Mesothelial cell of epicardium (in vitro differentiated cells): ENCODE results near the gene UNC5B. TPM values are rescaled to one million over a fixed set of nuclear protein-coding genes. Genes with fewer than 3 reads are reported as not detected.

Experiments
- DNase-seq, 2 experiments: peaks; one replicate each; pipeline ENCODE4 v3.0.0; 2021; ENCODE audit warnings: low spot score in 2 of 2; ENCODE audit not compliant: unreplicated experiment in 2 of 2
- H3K27ac Mint-ChIP-seq: 2 replicates; pipeline ENCODE4 v1.8.0; 2021; ENCODE audit warnings: mixed read lengths
- H3K27me3 Mint-ChIP-seq: 2 replicates; pipeline ENCODE4 v1.8.0; 2021; ENCODE audit warnings: low read depth, mixed read lengths
- H3K36me3 Mint-ChIP-seq: 2 replicates; pipeline ENCODE4 v1.8.0; 2021; ENCODE audit warnings: mixed read lengths
- H3K4me1 Mint-ChIP-seq: 2 replicates; pipeline ENCODE4 v1.8.0; 2021; ENCODE audit warnings: mixed read lengths
- H3K4me3 Mint-ChIP-seq: 2 replicates; pipeline ENCODE4 v1.8.0; 2021; ENCODE audit warnings: mild to moderate bottlenecking, moderate library complexity, mixed read lengths
- H3K9me3 Mint-ChIP-seq: 2 replicates; pipeline ENCODE4 v1.8.0; 2021; ENCODE audit warnings: mixed read lengths
- total RNA-seq: library from RNA; stranded (reverse); gene quantifications from 3 replicates; pipeline ENCODE4 v1.2.1, GENCODE V29; 2021
- TF ChIP-seq, protein P1 (sequence below): fragments of 200-600 bp; sonication (generic); IDR thresholded peaks from one replicate; pipeline ENCODE4 v1.5.0; 2021; ENCODE audit warnings: antibody characterized with exemption; ENCODE audit not compliant: unreplicated experiment

Gene UNC5B
- total RNA-seq, 1 donor from 2014 or later = 91.5 TPM

DNA sequence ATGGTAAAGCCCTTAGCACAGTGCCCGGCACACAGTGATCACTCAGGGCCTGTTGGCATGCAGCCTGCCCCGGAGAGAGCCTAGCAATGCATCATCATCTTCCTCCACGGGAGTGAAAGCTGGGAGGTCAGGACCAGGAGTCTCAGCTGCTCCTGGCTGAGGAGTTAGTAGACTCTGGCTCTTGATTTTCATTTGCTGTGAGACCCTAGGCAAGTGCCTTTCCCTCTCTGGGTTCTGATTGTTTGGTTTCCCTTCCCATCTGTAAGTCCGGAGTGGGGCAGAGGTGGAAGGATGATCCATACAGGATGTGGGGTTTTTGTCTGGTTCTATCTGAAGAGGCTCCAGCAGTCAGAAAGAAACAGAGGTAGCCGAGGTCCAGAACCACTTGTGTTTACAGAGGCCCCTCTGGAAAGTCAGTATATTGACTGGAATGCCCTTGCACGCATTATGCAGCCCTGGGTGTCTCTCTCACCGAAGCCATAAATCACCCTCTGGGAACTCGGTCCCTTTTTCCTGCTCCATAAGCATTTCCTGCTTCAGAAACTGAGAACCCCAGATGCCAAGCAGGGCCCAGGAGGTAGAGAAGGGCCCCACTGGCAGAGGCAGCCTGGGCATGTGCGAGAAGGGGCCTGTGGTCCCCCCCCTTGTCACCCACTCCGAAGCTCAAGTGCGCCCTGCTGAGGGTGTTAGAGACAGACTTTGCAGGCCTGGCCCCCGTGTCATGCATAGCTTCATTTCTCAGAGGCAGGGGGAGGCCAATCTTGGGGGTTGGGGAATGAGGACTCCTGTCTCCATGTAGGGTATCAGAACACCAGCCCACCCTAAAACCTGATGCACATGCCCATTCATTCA, 8.5 kb downstream of the UNC5B start:
- no peak for DNase-seq
- peaks cover 3% of the 10 kb centered on the region for H3K36me3 Mint-ChIP-seq
- H3K27ac Mint-ChIP-seq = peak overlapping the region; percentile 56
- no peak overlapping the region for H3K4me3 Mint-ChIP-seq
- no peaks in the 10 kb centered on the region for H3K27me3 Mint-ChIP-seq
- TF ChIP-seq, protein P1, sequence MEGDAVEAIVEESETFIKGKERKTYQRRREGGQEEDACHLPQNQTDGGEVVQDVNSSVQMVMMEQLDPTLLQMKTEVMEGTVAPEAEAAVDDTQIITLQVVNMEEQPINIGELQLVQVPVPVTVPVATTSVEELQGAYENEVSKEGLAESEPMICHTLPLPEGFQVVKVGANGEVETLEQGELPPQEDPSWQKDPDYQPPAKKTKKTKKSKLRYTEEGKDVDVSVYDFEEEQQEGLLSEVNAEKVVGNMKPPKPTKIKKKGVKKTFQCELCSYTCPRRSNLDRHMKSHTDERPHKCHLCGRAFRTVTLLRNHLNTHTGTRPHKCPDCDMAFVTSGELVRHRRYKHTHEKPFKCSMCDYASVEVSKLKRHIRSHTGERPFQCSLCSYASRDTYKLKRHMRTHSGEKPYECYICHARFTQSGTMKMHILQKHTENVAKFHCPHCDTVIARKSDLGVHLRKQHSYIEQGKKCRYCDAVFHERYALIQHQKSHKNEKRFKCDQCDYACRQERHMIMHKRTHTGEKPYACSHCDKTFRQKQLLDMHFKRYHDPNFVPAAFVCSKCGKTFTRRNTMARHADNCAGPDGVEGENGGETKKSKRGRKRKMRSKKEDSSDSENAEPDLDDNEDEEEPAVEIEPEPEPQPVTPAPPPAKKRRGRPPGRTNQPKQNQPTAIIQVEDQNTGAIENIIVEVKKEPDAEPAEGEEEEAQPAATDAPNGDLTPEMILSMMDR = no peak
- H3K9me3 Mint-ChIP-seq = no peaks in the 10 kb centered on the region
- H3K4me1 Mint-ChIP-seq = peaks cover 64% of the 10 kb centered on the region

DNA sequence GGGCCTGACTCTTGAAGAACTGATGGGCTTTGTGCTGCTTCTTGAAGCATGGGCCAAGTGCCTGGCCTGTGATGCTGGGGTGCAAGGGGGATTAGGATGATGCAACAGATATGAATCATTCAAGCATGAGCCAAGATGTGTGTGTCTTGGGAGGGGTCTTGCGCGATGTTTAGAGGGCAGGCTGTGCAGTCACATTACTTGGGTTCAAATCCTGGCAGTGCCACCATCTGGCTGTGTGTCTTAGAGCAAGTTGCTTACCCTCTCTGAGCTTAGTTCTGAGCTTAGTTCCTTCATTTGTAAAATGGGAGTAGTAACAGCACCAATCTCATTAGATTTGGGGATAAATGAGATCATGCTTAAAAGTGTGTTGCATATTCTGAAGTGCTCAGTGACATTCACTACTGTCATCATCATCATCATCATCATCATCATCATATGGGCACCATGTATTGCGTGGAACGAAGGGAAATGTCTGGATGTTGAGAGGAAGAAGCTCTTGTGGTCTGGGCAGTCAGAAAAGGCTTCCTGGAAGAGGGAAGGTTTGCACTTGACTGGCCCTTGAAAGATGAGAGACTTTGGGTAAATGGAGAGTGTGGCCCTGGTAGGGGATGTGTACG, 9.3 kb downstream of the UNC5B start:
- H3K4me3 Mint-ChIP-seq = no peak overlapping the region
- peak in 1 of 2 experiments; percentile 14 for DNase-seq

DNA sequence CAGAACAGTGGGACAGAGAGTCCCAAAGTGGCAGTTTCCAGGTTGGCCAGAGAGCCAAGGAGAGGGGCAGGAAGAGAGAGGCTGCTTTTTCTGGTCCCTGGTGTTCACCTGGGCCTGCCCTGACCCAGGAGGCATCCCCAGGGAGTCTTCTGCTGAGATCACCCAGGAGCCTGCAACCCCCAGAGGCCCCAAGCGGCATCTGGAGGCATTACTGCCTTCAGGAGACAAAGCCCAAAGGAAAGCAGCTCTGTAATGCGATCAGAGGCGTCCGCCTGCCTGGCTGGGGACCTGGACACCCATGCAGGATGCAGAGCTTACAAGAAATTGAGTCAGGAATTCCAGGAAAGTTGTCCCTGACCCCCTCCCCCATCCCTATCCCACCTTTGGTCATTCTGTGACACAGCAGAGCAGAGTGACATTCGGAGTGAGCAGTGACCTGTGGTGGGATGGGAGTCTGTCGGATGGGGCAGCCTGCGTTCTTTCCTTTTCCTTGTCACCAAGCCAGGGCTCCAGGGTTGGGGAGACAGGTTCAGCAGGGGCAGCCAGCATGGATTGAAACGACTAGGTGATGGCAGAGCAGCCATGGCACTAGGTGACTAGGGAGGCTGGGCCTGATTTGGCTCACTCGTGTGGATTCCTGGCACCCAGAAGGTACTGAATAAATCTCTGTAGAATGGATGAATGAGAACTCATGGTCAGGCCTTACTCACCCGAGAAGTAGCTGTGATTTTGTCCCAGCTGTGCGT, 10.4 kb downstream of the UNC5B start:
- Mint-ChIP-seq H3K27me3 (no peaks in the 10 kb centered on the region), H3K27ac (peak overlapping the region; percentile 95), H3K4me3 (no peak overlapping the region), H3K9me3 (no peaks in the 10 kb centered on the region), H3K4me1 (peaks cover 53% of the 10 kb centered on the region), H3K36me3 (peaks cover 3% of the 10 kb centered on the region)
- TF ChIP-seq, protein P1 = peak; percentile 26
- peak in 1 of 2 experiments; percentile 55 for DNase-seq

More for the DNA sequence above, 9.3 kb downstream of the UNC5B start:
- H3K9me3 Mint-ChIP-seq = no peaks in the 10 kb centered on the region
- H3K27me3 Mint-ChIP-seq = no peaks in the 10 kb centered on the region
- peaks cover 57% of the 10 kb centered on the region for H3K4me1 Mint-ChIP-seq
- TF ChIP-seq, protein P1 = no peak
- H3K36me3 Mint-ChIP-seq = peaks cover 3% of the 10 kb centered on the region
- peak overlapping the region; percentile 95 for H3K27ac Mint-ChIP-seq

DNA sequence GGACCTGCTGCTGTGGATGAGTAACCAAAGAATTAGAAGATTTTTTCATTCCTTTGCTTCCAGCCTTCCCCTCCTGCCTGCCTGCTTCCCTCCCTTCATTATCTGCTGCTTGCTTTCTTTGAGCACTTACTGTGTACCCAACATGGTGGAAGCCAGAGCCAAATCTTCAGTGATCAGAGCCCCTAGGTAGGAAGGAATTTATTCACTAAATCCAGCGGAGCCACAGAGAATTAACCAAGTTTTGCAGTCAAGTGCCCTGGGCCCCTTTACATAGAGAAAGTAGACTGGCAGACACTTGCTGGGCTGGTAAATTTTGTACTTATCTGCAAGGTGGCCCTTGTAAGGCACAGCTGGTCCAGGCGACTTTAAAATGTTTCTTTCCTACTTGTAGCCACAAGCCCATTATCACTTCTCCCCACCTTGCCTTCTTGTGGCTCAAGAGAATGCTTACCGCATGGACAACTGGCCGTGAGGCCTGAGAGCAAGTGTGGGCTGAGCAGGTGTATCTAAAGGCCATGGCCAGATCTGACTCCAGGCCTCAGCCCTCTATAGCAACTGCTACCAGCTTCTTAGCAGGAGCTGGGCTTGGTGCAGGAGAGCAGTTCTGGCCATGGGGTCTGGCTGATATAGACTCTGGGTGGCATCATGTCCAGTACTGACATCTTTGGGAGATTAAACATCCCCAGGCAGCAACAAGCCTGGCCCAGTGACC, 11.1 kb downstream of the UNC5B start:
- H3K9me3 Mint-ChIP-seq = no peaks in the 10 kb centered on the region
- peak overlapping the region; percentile 95 for H3K27ac Mint-ChIP-seq
- H3K4me1 Mint-ChIP-seq = peaks cover 53% of the 10 kb centered on the region
- H3K36me3 Mint-ChIP-seq = peaks cover 3% of the 10 kb centered on the region
- no peak overlapping the region for H3K4me3 Mint-ChIP-seq
- TF ChIP-seq, protein P1 = no peak
- no peak for DNase-seq
- no peaks in the 10 kb centered on the region for H3K27me3 Mint-ChIP-seq
